Ectodermal cell (in vitro differentiated cells): ENCODE measurements around the gene GABRG3.

Experiments used
- H3K27ac ChIP-seq: 2 replicates; pipeline ENCODE4 v1.7.0; 2013; ENCODE audit warnings: mild to moderate bottlenecking, low read depth, low read length; ENCODE audit not compliant: insufficient read depth, poor library complexity, severe bottlenecking
- H3K27me3 ChIP-seq: 2 replicates; pipeline ENCODE4 v1.7.0; 2013; ENCODE audit warnings: mild to moderate bottlenecking, low read length; ENCODE audit not compliant: insufficient read depth, control insufficient read depth, poor library complexity, severe bottlenecking
- H3K36me3 ChIP-seq: one replicate; pipeline ENCODE4 v1.7.0; 2013; ENCODE audit warnings: low read length; ENCODE audit not compliant: control insufficient read depth, insufficient read depth
- H3K4me1 ChIP-seq: one replicate; pipeline ENCODE4 v1.7.0; 2013; ENCODE audit warnings: low read length; ENCODE audit not compliant: control insufficient read depth, insufficient read depth
- H3K4me3 ChIP-seq: 2 replicates; pipeline ENCODE4 v1.7.0; 2013; ENCODE audit warnings: low read depth, low read length, control low read depth; ENCODE audit not compliant: insufficient read depth
- H3K9me3 ChIP-seq: 2 replicates; pipeline ENCODE4 v1.7.0; 2013; ENCODE audit warnings: mild to moderate bottlenecking, low read length, moderate library complexity; ENCODE audit not compliant: control insufficient read depth
- WGBS, 2 experiments: methylation state at CpG; one replicate each; pipeline ENCODE4 v1.1.7; 2013; ENCODE audit warnings: missing lambda C conversion rate in 2 of 2; 5-methylcytosine and 5-hydroxymethylcytosine counted together

Gene GABRG3

GRCh38 chr15:27328608-27329007 lies 357.6 kb downstream of the GABRG3 start:
- H3K27me3 ChIP-seq = no peaks in the 10 kb centered on the region
- no peak overlapping the region for H3K27ac ChIP-seq
- no peak overlapping the region for H3K4me3 ChIP-seq
- no peaks in the 10 kb centered on the region for H3K36me3 ChIP-seq
- WGBS, 2 experiments = 88 to 93% methylated on average over 13 of the region's 13 CpGs
- H3K9me3 ChIP-seq = no peaks in the 10 kb centered on the region
- no peaks in the 10 kb centered on the region for H3K4me1 ChIP-seq

GRCh38 chr15:27330326-27330725 lies 359.3 kb downstream of the GABRG3 start:
- H3K36me3 ChIP-seq = no peaks in the 10 kb centered on the region
- no peaks in the 10 kb centered on the region for H3K9me3 ChIP-seq

GRCh38 chr15:27336676-27337075 lies 365.7 kb downstream of the GABRG3 start:
- WGBS, 2 experiments = 75 to 92% methylated on average over 1 of the region's 1 CpG
- H3K4me1 ChIP-seq = no peaks in the 10 kb centered on the region
- H3K9me3 ChIP-seq = no peaks in the 10 kb centered on the region
- H3K27ac ChIP-seq = no peak overlapping the region
- no peaks in the 10 kb centered on the region for H3K27me3 ChIP-seq
- no peak overlapping the region for H3K4me3 ChIP-seq
- H3K36me3 ChIP-seq = no peaks in the 10 kb centered on the region

More at GRCh38 chr15:27330326-27330725, 359.3 kb downstream of the GABRG3 start:
- whole genome bisulfite sequencing, 2 experiments = 94 to 95% methylated on average over 5 of the region's 5 CpGs
- H3K27me3 ChIP-seq = no peaks in the 10 kb centered on the region
- no peak overlapping the region for H3K27ac ChIP-seq
- no peak overlapping the region for H3K4me3 ChIP-seq
- no peaks in the 10 kb centered on the region for H3K4me1 ChIP-seq

GRCh38 chr15:27339138-27339537 lies 368.2 kb downstream of the GABRG3 start:
- Histone ChIP-seq H3K4me3 (no peak overlapping the region), H3K27ac (no peak overlapping the region), H3K9me3 (no peaks in the 10 kb centered on the region), H3K4me1 (peaks cover 6% of the 10 kb centered on the region), H3K36me3 (no peaks in the 10 kb centered on the region), H3K27me3 (no peaks in the 10 kb centered on the region)
- 89 to 90% methylated on average over 5 of the region's 5 CpGs for WGBS, 2 experiments

GRCh38 chr15:27341780-27342343 lies 370.9 kb downstream of the GABRG3 start:
- H3K9me3 ChIP-seq = no peaks in the 10 kb centered on the region
- no peaks in the 10 kb centered on the region for H3K36me3 ChIP-seq
- 82% methylated on average over 7 of the region's 7 CpGs for WGBS, 2 experiments
- H3K4me3 ChIP-seq = no peak overlapping the region
- peaks cover 6% of the 10 kb centered on the region for H3K4me1 ChIP-seq
- H3K27ac ChIP-seq = no peak overlapping the region
- H3K27me3 ChIP-seq = no peaks in the 10 kb centered on the region

GRCh38 chr15:27342991-27343390 lies 372.0 kb downstream of the GABRG3 start:
- Histone ChIP-seq H3K4me1 (peaks cover 6% of the 10 kb centered on the region), H3K4me3 (no peak overlapping the region), H3K27me3 (no peaks in the 10 kb centered on the region), H3K36me3 (no peaks in the 10 kb centered on the region), H3K27ac (no peak overlapping the region), H3K9me3 (no peaks in the 10 kb centered on the region)
- WGBS, 2 experiments = 46 to 51% methylated on average over 8 of the region's 8 CpGs

GRCh38 chr15:27352136-27352535 lies 381.2 kb downstream of the GABRG3 start:
- no peaks in the 10 kb centered on the region for H3K27me3 ChIP-seq
- H3K9me3 ChIP-seq = no peaks in the 10 kb centered on the region
- H3K4me3 ChIP-seq = no peak overlapping the region
- no peaks in the 10 kb centered on the region for H3K4me1 ChIP-seq
- 93 to 96% methylated on average over 12 of the region's 12 CpGs for WGBS, 2 experiments
- no peaks in the 10 kb centered on the region for H3K36me3 ChIP-seq
- H3K27ac ChIP-seq = no peak overlapping the region

- H3K27me3 ChIP-seq = no peaks in the 10 kb centered on the region
- H3K27ac ChIP-seq = no peak overlapping the region
- no peaks in the 10 kb centered on the region for H3K9me3 ChIP-seq
- H3K4me1 ChIP-seq = no peaks in the 10 kb centered on the region
- WGBS, 2 experiments = 91 to 94% methylated on average over 2 of the region's 2 CpGs
- no peaks in the 10 kb centered on the region for H3K36me3 ChIP-seq
- no peak overlapping the region for H3K4me3 ChIP-seq
Measured at GRCh38 chr15:27353856-27354255, 382.9 kb downstream of the GABRG3 start.

GRCh38 chr15:27358751-27359434 lies 387.9 kb downstream of the GABRG3 start:
- Histone ChIP-seq H3K9me3 (no peaks in the 10 kb centered on the region), H3K27ac (no peak overlapping the region), H3K4me3 (no peak overlapping the region), H3K27me3 (no peaks in the 10 kb centered on the region), H3K36me3 (no peaks in the 10 kb centered on the region), H3K4me1 (no peaks in the 10 kb centered on the region)
- 34 to 37% methylated on average over 16 to 19 of the region's 19 CpGs for WGBS, 2 experiments

- Histone ChIP-seq H3K36me3 (no peaks in the 10 kb centered on the region), H3K27me3 (no peaks in the 10 kb centered on the region), H3K27ac (no peak overlapping the region), H3K9me3 (no peaks in the 10 kb centered on the region), H3K4me1 (no peaks in the 10 kb centered on the region), H3K4me3 (no peak overlapping the region)
- WGBS, 2 experiments = 94 to 98% methylated on average over 7 of the region's 7 CpGs
Measured at GRCh38 chr15:27359586-27359985, 388.6 kb downstream of the GABRG3 start.
